ENCODE results near the gene GASK1A.

- no peak for TF ChIP-seq TOX (CRISPR knock-in tag; IDR thresholded peaks at IDR 0.05; ENCODE audit: borderline replicate concordance)
- no peak for TF ChIP-seq PATZ1 (CRISPR knock-in tag; IDR thresholded peaks at IDR 0.05; ENCODE audit: borderline replicate concordance)
- no peak for TF ChIP-seq ZFP3 (CRISPR knock-in tag; IDR thresholded peaks at IDR 0.05)
- TF ChIP-seq RARB (CRISPR knock-in tag; IDR thresholded peaks at IDR 0.05) = no peak
Measured at GRCh38 chr3:43097400-43098080, 118.4 kb downstream of the GASK1A start.

All from SK-N-SH treated with all-trans-retinoic acid at 6 μM for 48 hours (cell line).